GM12878 (cell line): Measurements from ENCODE around the gene PCDHA1. TPM values are rescaled to one million over a fixed set of nuclear protein-coding genes. Genes with fewer than 3 reads are reported as not detected.
"Not testable (repeated sequence)": the region's sequence is repeated elsewhere in the genome, so short reads cannot be mapped to it uniquely, and the experiment has no call there.

ENCODE experiments used
- ATAC-seq: fragments of 200-7000 bp; cut with Tn5 transposase; 3 replicates; pipeline ENCODE4 v1.9.1; 2020; ENCODE audit warnings: mild to moderate bottlenecking, moderate library complexity
- BruUV-seq: library from RNA; stranded (reverse); fragments of 400-500 nt; replicated peaks from 2 replicates; lab custom pipeline; 2021; lab: Mats Ljungman, UMichigan
- CTCF ChIA-PET: fragments of 300-600 bp; sonication (Branson Sonifier 250); formaldehyde crosslinking; extraction: SDS; loops from one replicate; lab custom pipeline; 2021; ENCODE audit warnings: inconsistent platforms; lab: Yijun Ruan, JAX
- POLR2A ChIA-PET: fragments of 350-600 bp; formaldehyde crosslinking; extraction: SDS; loops from one replicate; lab custom pipeline; 2021; ENCODE audit warnings: inconsistent platforms; lab: Charles Lee
- RAD21 ChIA-PET: fragments of 300-600 bp; sonication (Branson Sonifier 250); formaldehyde crosslinking; loops from one replicate; lab custom pipeline; 2023; ENCODE audit warnings: antibody characterized with exemption; ENCODE audit not compliant: unreplicated experiment; lab: Charles Lee
- SMC1A ChIA-PET: fragments of 300-600 bp; sonication (Branson Sonifier 250); formaldehyde crosslinking; loops from one replicate; lab custom pipeline; 2023; ENCODE audit not compliant: unreplicated experiment, uncharacterized antibody; lab: Charles Lee
- DNase-seq: peaks from one replicate; pipeline ENCODE4 v3.0.0-alpha.2; 2011; ENCODE audit warnings: low read depth, low spot score
- FAIRE-seq: peaks from 3 replicates; lab custom pipeline; 2011; peaks lifted over from hg19 to GRCh38; lab: Jason Lieb, UNC
- H2AFZ ChIP-seq: 2 replicates; pipeline ENCODE4 v1.6.0; 2011; ENCODE audit warnings: low read depth, low read length, control low read depth; ENCODE audit not compliant: control insufficient read depth
- H3K27ac ChIP-seq: 2 replicates; pipeline ENCODE4 v1.5.1; 2011; ENCODE audit warnings: control low read depth; ENCODE audit not compliant: control insufficient read depth, insufficient read depth
- H3K27me3 ChIP-seq, 2 experiments: replicated peaks in 1 of 2; 2 replicates each; pipeline versions ENCODE4 v1.6.0 to v1.6.1; 2011; ENCODE audit warnings: low read length in 1 of 2; ENCODE audit not compliant: control insufficient read depth in 2 of 2, insufficient read depth in 2 of 2
- H3K36me3 ChIP-seq, 2 experiments: 2 replicates each; pipeline ENCODE4 v1.5.1; 2011; ENCODE audit warnings: low read length in 1 of 2; ENCODE audit not compliant: control insufficient read depth in 2 of 2, insufficient read depth in 2 of 2
- H3K4me1 ChIP-seq: 2 replicates; pipeline ENCODE4 v1.6.1; 2011; ENCODE audit warnings: mild to moderate bottlenecking, low read length, moderate library complexity, mixed read lengths; ENCODE audit not compliant: control insufficient read depth, insufficient read depth
- H3K4me2 ChIP-seq: 2 replicates; pipeline ENCODE4 v1.6.0; 2011; ENCODE audit warnings: control low read depth; ENCODE audit not compliant: control insufficient read depth, insufficient read depth
- H3K4me3 ChIP-seq: fragments of 200-600 bp; sonication (generic); 2 replicates; pipeline ENCODE4 v1.5.1; 2016
- H3K79me2 ChIP-seq: 2 replicates; pipeline ENCODE4 v1.6.0; 2011; ENCODE audit warnings: low read length; ENCODE audit not compliant: control insufficient read depth, insufficient read depth
- H3K9ac ChIP-seq: 2 replicates; pipeline ENCODE4 v1.8.0; 2011; ENCODE audit warnings: low read length, control low read depth, mixed read lengths; ENCODE audit not compliant: control insufficient read depth, insufficient read depth
- H3K9me3 ChIP-seq: replicated peaks from 3 replicates; pipeline ENCODE4 v1.5.1; 2011; ENCODE audit warnings: mild to moderate bottlenecking, low read length; ENCODE audit not compliant: control insufficient read depth, insufficient read depth
- H4K20me1 ChIP-seq: 2 replicates; pipeline ENCODE4 v1.6.0; 2011; ENCODE audit not compliant: control insufficient read depth, insufficient read depth
- CTCF ChIP-seq, 3 experiments: IDR thresholded peaks in 2 of 3; conservative IDR thresholded peaks in 1 of 3; 2 replicates each; pipeline ENCODE4 v1.5.1; 2011; ENCODE audit warnings: low read depth in 3 of 3, low read length in 3 of 3, mild to moderate bottlenecking in 3 of 3, control low read depth in 2 of 3, moderate library complexity in 2 of 3, inconsistent platforms in 1 of 3, mixed read lengths in 1 of 3; ENCODE audit not compliant: control insufficient read depth in 2 of 3, insufficient read depth in 1 of 3; ENCODE audit errors: extremely low read depth in 1 of 3
- RAD51 ChIP-seq: fragments of 450-650 bp; IDR thresholded peaks from 2 replicates; pipeline ENCODE4 v1.6.1; 2016; ENCODE audit warnings: moderate library complexity, mild to moderate bottlenecking, inconsistent platforms
- WGBS: methylation state at CpG from one replicate; pipeline ENCODE4 v1.1.6; 2016; ENCODE audit warnings: low lambda C conversion rate; ENCODE audit not compliant: insufficient replicate concordance, insufficient coverage; ENCODE audit errors: missing lambda C conversion rate; 5-methylcytosine and 5-hydroxymethylcytosine counted together
- in situ Hi-C: fragments of 300-500 bp; cut with MboI; formaldehyde crosslinking; loops from 9 replicates; pipeline ENCODE4 v1.14.3; 2018; ENCODE audit warnings: mixed read lengths
- intact Hi-C: fragments of 100-400 bp; cut with micrococcal nuclease; formaldehyde crosslinking; loops from one replicate; pipeline ENCODE4 v1.14.2; 2022; ENCODE audit not compliant: unreplicated experiment
- polyA plus RNA-seq, 11 experiments: library from polyadenylated mRNA; depleted of rRNA in 4 of 11; unstranded in 6 of 11; stranded (reverse) in 5 of 11; fragments of >200 nt; fragmentation: Nextera tagmentation in 4 of 11; fragmentation: Illumina TruSeq in 1 of 11; extraction: Ambion mirVana in 4 of 11; extraction: Trizol in 1 of 11; gene quantifications; 1 replicate in 1 of 11; 2 replicates in 10 of 11; pipeline versions ENCODE4 v1.2.1 to v1.2.3, GENCODE V29; 2011 to 2016; ENCODE audit warnings: inconsistent platforms in 2 of 11, missing spikeins in 2 of 11, low read depth in 1 of 11
- total RNA-seq, 4 experiments: library from RNA; depleted of rRNA in 3 of 4; stranded (reverse); fragments of >200 nt in 3 of 4; fragmentation: Illumina TruSeq in 1 of 4; extraction: Trizol in 1 of 4; gene quantifications; 2 replicates each; pipeline versions ENCODE4 v1.2.1 to v1.2.3, GENCODE V29; 2013 to 2021

The PCDHA1 gene
- total and polyA plus RNA-seq, 10 of the 15 experiments (the other 5 are each of a cell fraction or from before 2014, with no cell fraction given): 0.03 TPM; not detected in 9

DNA sequence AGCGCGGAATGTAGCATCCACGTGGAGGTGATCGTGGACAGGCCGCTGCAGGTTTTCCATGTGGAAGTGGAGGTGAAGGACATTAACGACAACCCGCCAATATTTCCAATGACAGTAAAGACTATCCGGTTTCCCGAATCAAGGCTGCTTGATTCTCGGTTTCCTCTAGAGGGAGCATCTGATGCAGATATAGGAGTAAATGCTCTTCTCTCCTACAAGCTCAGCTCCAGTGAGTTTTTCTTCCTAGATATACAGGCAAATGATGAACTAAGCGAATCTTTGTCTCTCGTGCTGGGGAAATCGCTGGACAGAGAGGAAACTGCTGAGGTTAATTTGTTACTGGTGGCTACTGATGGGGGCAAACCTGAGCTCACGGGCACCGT lies 9.3 kb downstream of the PCDHA1 start:
- Histone ChIP-seq H3K4me2 (no peak overlapping the region), H3K9me3 (no peaks in the 10 kb centered on the region; the same call in 2 of the 3 replicates), H3K9ac (no peak overlapping the region), H3K36me3 (no peaks in the 10 kb centered on the region), H4K20me1 (no peaks in the 10 kb centered on the region), H2AFZ (no peak overlapping the region), H3K4me1 (no peaks in the 10 kb centered on the region), H3K79me2 (no peaks in the 10 kb centered on the region), H3K4me3 (no peak overlapping the region), H3K27me3 (no peaks in the 10 kb centered on the region), H3K27ac (no peak overlapping the region)
- ChIA-PET SMC1A (no interaction called here), POLR2A (no interaction called here), RAD21 (no interaction called here), CTCF (interaction anchor here (1.0 kb wide), 1 partner anchor 10 kb away, joined by 3 read pairs; the partner anchor contains the start of gene PCDHA1)
- 0 out of 6 replicates have a peak, but pooled peaks of 1 of the 3 experiments have one; percentile 4 for TF ChIP-seq CTCF (IDR thresholded peaks at IDR 0.05 in 2 of 3, conservative IDR thresholded peaks at IDR 0.05 in 1 of 3; ENCODE audit: control insufficient read depth in 2 of 3, extremely low read depth in 1 of 3, insufficient read depth in 1 of 3, low read depth in 3 of 3, low read length in 3 of 3)
- no peak for TF ChIP-seq RAD51
- no peak for DNase-seq
- intact Hi-C loops: no loop called here
- no peak for ATAC-seq
- in situ Hi-C loops: no loop called here
- BruUV-seq: no TSS peak
- no peak for FAIRE-seq
- 44% methylated on average over 15 of the region's 15 CpGs for WGBS

- in situ Hi-C loops, FAIRE-seq: not testable (repeated sequence)
Measured at GRCh38 chr5:140796072-140796717, 10.3 kb downstream of the PCDHA1 start.

More at GRCh38 chr5:140796072-140796717, 10.3 kb downstream of the PCDHA1 start:
- H3K4me3 ChIP-seq, H3K4me1 ChIP-seq, CTCF ChIA-PET, intact Hi-C loops, DNase-seq, H4K20me1 ChIP-seq, SMC1A ChIA-PET, H3K27me3 ChIP-seq, H3K9ac ChIP-seq, ATAC-seq, H2AFZ ChIP-seq, H3K27ac ChIP-seq, H3K4me2 ChIP-seq, H3K36me3 ChIP-seq, POLR2A ChIA-PET, H3K9me3 ChIP-seq, RAD21 ChIA-PET, BruUV-seq, H3K79me2 ChIP-seq: not testable (repeated sequence)
- 79% methylated on average over 59 of the region's 72 CpGs for WGBS
